ENCODE data around the gene MEIS2. TPM values are rescaled to one million over a fixed set of nuclear protein-coding genes. Genes with fewer than 3 reads are reported as not detected.

The MEIS2 gene
- total and polyA plus RNA-seq, 2 experiments from 2014 or later: 0.27 TPM; not detected in 1

GRCh38 chr15:37004373-37004869, 95.9 kb downstream of the MEIS2 start (continued):
- TF ChIP-seq ZNF462 (CRISPR knock-in tag; IDR thresholded peaks at IDR 0.05) (no peak), STAT1 (IDR thresholded peaks at IDR 0.05; ENCODE audit: unreplicated experiment) (no peak), JUNB (IDR thresholded peaks at IDR 0.05; ENCODE audit: unreplicated experiment) (no peak), CTCF (conservative IDR thresholded peaks at IDR 0.05; ENCODE audit: low read depth in 2 of 2) (no peak)

- H3K27me3 Mint-ChIP-seq (ENCODE audit: insufficient read depth, low read depth, poor library complexity): peaks cover 8% of the 10 kb centered on the region
- Histone ChIP-seq H3K79me2 (replicated peaks; ENCODE audit: insufficient read depth) (no peaks in the 10 kb centered on the region), H2AFZ (no peak overlapping the region), H3F3A (replicated peaks; ENCODE audit: low read depth) (no peaks in the 10 kb centered on the region), H3K9me2 (ENCODE audit: insufficient read depth) (no peaks in the 10 kb centered on the region; the same call in 1 of the 2 replicates), H3K4me3 (no peak overlapping the region), H3K27me3 (ENCODE audit: insufficient read depth) (no peaks in the 10 kb centered on the region), H3K4me1 (ENCODE audit: insufficient read depth) (no peaks in the 10 kb centered on the region; the same call in 1 of the 2 replicates), H4K20me1 (replicated peaks; ENCODE audit: insufficient read depth) (no peaks in the 10 kb centered on the region), H3K4me2 (no peak overlapping the region), H3K27ac (ENCODE audit: low read depth) (no peak overlapping the region), H3K36me3 (ENCODE audit: insufficient read depth) (no peaks in the 10 kb centered on the region)
- H3K36me3 Mint-ChIP-seq (ENCODE audit: low read depth): no peaks in the 10 kb centered on the region
- peaks cover 18% of the 10 kb centered on the region; the same call in 2 of the 3 replicates for H3K4me1 Mint-ChIP-seq
- DNase-seq (ENCODE audit: low spot score) (no peak), ATAC-seq (peak; percentile 56)
- no peak overlapping the region for H3K27ac Mint-ChIP-seq
- no peak overlapping the region for H3K4me3 Mint-ChIP-seq
- H3K9me3 Mint-ChIP-seq: no peaks in the 10 kb centered on the region
- no peak for TF ChIP-seq STAT1 (IDR thresholded peaks at IDR 0.05; ENCODE audit: unreplicated experiment)
- TF ChIP-seq POLR2AphosphoS5 (IDR thresholded peaks at IDR 0.05; ENCODE audit: low read depth): no peak
- no peak for TF ChIP-seq EZH2 (IDR thresholded peaks at IDR 0.05; ENCODE audit: low read depth, unreplicated experiment)
- TF ChIP-seq ZNF114 (CRISPR knock-in tag; IDR thresholded peaks at IDR 0.05): no peak
- no peak for TF ChIP-seq JUNB (IDR thresholded peaks at IDR 0.05; ENCODE audit: unreplicated experiment)
- TF ChIP-seq CTCF (conservative IDR thresholded peaks at IDR 0.05; ENCODE audit: low read depth in 2 of 2): no peak
- TF ChIP-seq EZH2phosphoT487 (IDR thresholded peaks at IDR 0.05; ENCODE audit: unreplicated experiment): no peak
- TF ChIP-seq ETS1 (IDR thresholded peaks at IDR 0.05): no peak
- no peak for TF ChIP-seq NANOG (IDR thresholded peaks at IDR 0.05; ENCODE audit: borderline replicate concordance)
Measured at GRCh38 chr15:37002041-37002672, 98.2 kb downstream of the MEIS2 start.
